ENCODE results near the gene CD48. TPM values are rescaled to one million over a fixed set of nuclear protein-coding genes. Genes with fewer than 3 reads are reported as not detected.

CD48 gene
- total RNA-seq, 1 donor from 2014 or later = 1.2 TPM

DNA sequence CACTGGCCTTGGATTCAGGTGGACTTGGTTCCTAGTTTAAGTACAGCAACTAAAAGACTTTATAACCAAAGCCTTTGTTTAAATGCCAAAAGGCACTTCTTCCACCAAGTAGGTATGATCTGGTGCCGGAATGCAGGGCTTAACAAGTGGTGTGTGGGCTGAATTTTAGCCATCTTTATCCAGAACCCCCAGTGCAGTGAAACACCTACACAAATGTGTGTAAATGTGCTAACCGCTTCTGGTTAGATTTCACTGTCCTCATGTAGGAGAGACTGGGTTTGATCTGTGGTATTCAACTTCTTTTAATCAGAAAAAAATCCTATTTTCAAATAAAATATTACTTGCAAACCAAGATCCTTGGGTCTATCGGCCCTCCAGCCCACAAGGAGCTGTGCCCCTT, 75.1 kb downstream of the CD48 start:
- no peak for ATAC-seq
- DNase-seq (ENCODE audit: low spot score) = no peak

DNA sequence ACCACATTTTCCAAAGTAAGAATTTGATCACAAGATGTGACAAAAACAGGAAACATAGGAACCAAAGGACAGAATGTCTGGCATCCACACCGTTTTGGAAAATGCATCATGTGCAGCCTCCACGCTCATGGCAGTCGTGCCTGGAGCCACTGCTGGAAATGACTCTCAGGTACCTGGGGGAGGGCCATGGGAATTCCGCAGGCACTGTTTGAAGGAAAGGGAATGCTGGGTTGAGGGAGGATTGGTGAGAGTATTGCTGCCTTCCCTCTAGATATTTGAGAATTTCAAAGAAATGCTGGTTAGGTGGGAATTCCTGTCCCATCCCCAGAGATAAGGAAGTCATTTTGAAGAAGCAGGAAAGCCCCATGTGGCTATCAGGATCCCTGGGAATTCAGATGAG, 75.5 kb downstream of the CD48 start:
- no peak for ATAC-seq
- DNase-seq (ENCODE audit: low spot score) = no peak

DNA sequence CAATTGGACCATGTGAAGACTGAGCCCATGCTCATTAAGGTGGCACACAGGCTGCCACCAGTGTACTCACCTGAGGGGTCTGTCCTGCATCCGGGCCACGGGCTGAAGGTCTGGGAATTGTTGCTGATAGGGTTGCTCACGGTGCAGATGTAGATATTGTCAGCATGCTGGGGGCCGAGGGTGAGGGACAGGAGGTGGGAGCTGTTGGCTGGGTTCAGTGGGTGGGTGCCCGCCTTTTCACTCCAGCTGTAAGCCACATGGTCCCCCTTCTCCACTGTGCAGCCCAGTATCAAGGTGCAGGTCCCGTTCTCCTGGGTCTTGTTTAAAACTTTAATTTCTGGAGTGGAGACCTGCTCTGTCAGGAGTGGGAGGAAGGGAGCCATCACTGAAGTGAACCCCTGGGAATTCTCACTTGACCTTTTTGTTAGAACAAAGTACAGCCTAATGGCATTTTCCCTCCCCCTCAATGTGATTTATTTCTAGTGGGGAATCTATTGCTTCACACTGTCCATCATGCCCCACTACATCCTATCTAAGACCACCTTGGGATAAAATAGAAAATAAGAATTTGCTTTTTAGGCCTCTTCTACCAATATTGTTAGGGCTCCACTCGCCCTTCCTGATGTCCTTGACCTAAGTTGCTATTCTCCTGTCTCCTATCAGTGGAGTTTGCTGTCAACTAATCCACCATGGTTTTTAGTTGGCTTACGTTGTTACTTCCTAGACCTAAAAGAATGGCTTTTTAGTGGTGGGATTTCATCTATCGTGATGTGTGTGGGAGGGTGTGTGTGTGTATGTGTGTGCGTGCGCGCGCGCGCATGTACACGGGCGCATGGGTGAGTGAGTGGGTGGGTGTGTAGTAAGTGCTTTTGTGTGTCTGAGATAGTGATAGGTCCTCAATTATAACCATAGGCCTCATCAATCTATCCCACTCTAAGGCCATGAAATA, 76.8 kb downstream of the CD48 start:
- ATAC-seq (no peak), DNase-seq (ENCODE audit: low spot score) (no peak)

DNA sequence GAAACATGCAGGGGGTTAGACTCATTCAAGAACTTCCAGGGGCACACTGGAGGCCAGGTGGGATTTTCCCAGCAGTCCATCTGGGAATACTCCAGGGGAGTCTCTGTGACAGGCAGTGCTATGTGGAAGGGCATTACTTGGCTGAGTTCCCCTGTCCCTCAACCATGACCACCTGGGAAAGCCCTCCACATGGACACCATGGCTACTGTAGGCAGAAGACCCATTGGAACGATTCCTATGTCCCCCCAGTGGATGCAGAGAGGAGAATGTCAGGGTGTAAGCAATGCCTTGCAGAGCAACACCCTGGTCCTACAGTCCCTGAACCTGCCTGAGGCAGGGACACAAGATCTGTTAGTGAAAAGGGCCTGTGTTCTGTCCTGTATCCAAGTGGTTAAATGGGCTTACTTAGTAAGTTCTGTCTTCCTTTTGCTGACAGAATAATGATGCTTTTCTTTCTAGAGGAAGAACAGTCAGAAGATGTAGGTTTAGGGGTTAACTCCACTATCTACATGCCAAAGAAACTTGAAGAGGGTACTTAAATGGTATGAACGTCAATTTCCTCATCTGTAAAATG, 78.2 kb downstream of the CD48 start:
- DNase-seq (ENCODE audit: low spot score) (no peak), ATAC-seq (no peak)

DNA sequence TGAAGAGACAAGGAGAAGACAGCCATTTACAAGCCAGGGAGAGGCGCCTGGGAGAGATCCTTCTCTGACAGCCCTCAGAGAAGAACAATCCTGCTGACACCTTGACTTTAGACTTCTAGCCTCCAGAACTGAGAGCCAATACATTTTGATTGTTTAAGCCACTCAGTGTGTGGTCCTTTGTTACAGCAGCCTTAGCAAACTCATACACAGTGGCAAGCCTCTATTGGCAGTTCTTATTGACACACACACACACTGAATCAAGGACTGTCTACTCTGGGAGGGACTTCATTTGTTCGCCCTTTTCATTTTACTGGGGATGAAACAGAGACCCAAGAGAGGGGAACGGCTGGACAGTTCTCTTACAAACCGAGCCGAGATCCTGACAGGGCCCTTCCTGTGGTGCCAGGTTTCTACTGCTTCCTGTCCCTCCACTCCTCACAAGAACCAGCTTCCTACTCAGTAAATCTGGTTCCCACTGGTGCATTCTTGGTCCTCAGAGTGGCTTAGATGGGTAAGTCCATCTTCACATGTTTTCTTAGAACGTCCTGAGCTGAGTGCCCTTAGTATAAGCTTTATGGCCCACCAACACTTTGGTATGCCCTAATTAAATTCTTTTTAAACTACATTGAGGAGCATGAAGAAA, 79.5 kb downstream of the CD48 start:
- ATAC-seq = no peak
- DNase-seq (ENCODE audit: low spot score) = no peak

DNA sequence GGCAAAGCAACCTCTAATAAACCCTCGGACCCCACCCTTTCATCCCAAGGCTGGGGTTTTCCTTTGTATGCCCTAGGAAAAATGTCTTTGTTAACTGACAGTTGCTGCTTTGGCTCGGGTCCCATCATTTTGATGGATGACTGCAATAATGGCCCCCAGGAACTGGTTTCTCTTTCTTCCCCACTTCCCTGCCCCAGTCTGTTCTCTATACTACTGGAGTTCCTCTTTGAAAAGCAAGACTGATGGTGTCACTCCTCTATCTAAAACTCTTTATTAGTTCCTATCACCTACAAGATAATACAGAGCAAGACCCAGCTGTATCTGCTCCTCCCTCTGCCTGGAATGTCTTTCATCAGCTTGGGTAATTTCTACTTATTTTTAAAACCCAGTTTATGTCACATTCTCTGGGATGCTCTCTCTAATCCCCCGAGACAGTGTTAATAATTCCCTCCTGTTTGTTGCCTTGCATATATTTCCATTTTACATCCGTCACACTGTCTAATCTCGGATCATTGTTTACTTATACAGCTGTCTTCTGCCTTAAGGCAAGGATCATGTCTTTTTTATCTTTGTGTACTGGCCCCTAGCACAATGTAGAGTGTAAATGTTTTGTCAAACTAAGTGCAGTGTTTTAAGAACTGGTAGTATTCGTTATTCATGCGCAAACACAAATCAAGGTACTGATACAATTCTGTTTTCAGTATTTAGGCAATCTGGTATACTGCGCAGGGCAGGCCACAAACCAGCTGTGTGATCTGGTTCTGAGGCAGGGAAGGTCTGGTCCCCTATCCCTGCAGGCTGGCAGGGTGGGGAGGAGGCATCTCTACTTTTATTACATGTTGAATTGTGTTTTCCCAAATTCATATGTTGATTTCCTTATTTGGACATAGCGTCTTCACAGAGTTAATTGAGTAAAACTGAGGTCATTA, 80.8 kb downstream of the CD48 start:
- DNase-seq (ENCODE audit: low spot score) (no peak), ATAC-seq (no peak)

DNA sequence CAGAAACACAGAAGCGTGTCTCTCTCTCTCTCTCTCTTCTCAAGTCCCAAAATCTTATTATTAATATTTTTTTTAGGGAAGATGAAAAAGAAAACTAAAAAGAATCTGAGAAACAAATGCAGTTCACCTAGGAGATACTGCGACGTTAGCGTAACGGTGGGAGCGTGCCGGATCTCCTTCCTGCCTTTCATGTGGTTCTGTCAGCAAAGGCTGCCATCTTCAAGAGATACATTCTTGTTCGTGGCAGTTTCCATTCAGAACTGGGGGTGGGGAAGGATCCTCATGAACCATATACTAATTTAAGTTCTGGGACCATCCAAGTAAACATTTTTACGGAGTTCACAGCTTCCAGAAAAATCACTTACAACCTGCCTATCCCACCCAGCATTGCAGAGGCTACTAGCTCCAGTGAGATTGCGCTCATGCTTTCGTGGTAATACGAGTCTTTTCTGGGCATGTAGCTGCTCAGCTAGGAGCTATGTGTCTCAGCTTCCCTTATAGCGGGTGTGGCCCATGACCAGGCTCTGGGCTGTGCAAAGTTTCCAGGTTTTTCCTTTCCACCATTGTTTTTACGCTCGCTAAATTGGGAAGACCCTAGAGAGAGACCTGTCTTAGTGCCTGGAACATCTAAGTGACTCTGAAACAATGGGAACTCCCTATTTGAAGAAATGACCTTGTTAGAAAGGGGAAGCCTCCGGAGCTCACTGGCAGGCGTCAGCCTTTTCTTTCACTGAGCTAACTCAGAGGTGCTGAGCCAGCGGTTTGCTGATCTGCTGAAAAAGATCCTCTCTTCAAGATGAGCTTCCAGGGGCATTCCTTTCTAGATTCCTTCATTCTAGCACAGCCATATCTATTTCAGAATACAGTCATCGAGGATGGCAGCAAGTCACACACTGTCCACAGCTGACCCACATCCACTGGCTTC, 82.1 kb downstream of the CD48 start:
- DNase-seq (ENCODE audit: low spot score) (no peak), ATAC-seq (peak; percentile 35)

DNA sequence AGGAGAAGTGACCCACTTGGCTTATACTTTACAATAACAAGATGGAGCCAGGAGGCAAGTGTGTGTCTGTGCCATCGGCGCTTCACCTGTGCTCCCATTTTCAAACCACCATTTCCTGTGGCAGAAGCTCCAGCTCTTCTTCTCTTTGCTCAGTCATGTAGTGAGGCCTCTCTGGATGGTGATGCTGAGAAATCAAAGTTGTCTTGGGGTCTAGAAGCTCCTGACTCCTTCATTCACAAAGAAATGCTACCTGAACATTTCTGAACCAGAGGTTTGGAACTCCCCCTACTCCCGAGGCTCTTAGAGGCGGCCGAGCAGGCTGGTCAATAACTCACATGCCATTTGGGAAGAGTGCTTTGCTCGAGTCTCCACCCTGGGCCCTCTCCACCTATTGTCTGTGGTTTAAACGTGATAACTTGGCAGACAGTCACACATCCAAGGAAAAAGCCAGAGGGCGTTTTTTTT, 82.8 kb downstream of the CD48 start:
- ATAC-seq (no peak), DNase-seq (ENCODE audit: low spot score) (no peak)

Other genes with a start within 250 kb of the CD48 start
- gene SLAMF6, start 188.6 kb downstream of the CD48 start, total RNA-seq = 0.23 TPM
- 3.2 TPM for gene CD84, start 132.3 kb downstream of the CD48 start, total RNA-seq
- 0.25 TPM for gene SLAMF1, start 64.8 kb downstream of the CD48 start, total RNA-seq
- gene SLAMF7, start 27.4 kb upstream of the CD48 start, total RNA-seq = 0.68 TPM
- 0.18 TPM for gene LY9, start 84.4 kb upstream of the CD48 start, total RNA-seq
- 0.91 TPM for gene CD244, start 151.1 kb upstream of the CD48 start, total RNA-seq
- gene ITLN1, start 173.4 kb upstream of the CD48 start, total RNA-seq = 2.4 TPM
- gene ITLN2, start 243.0 kb upstream of the CD48 start, total RNA-seq = not detected

Data from left lobe of liver (tissue), 2 donors.